GM12878 (cell line): ENCODE results near the gene LLPH. TPM values are rescaled to one million over a fixed set of nuclear protein-coding genes. Genes with fewer than 3 reads are reported as not detected.
A peak's percentile ranks its signal among the peaks of the same experiment; 100 is the strongest.

Experiments
- BCL3 ChIP-seq: IDR thresholded peaks from 2 replicates; pipeline ENCODE4 v1.6.1; 2011; ENCODE audit warnings: borderline replicate concordance, low read depth, mild to moderate bottlenecking, moderate library complexity, low read length; ENCODE audit not compliant: insufficient read depth, poor library complexity, severe bottlenecking
- CHD4 ChIP-seq: fragments of 200-600 bp; sonication (generic); IDR thresholded peaks from 2 replicates; pipeline ENCODE4 v1.6.1; 2016; ENCODE audit warnings: mild to moderate bottlenecking
- CREM ChIP-seq: IDR thresholded peaks from 2 replicates; pipeline ENCODE4 v1.6.1; 2014; ENCODE audit warnings: antibody characterized with exemption, low read depth
- EP300 ChIP-seq, 2 experiments: fragments of 150-350 bp in 1 of 2; IDR thresholded peaks; 2 replicates each; pipeline ENCODE4 v1.6.1; 2011 to 2012; ENCODE audit warnings: low read depth in 2 of 2, low read length in 2 of 2, borderline replicate concordance in 1 of 2, improper control_type of control experiment in 1 of 2, inconsistent platforms in 1 of 2; ENCODE audit not compliant: control insufficient read depth in 1 of 2
- FOS ChIP-seq: IDR thresholded peaks from 3 replicates; pipeline ENCODE4 v1.6.1; 2011; ENCODE audit warnings: borderline replicate concordance; ENCODE audit not compliant: insufficient read length; ENCODE audit errors: extremely low read depth
- FOXM1 ChIP-seq: IDR thresholded peaks from 2 replicates; pipeline ENCODE4 v1.6.1; 2012; ENCODE audit warnings: low read depth, mild to moderate bottlenecking, inconsistent platforms, low read length, moderate library complexity
- HDAC2 ChIP-seq: fragments of 200-600 bp; sonication (generic); IDR thresholded peaks from 2 replicates; pipeline ENCODE4 v1.6.1; 2017
- IKZF2 ChIP-seq, 2 experiments: fragments of 450-650 bp; IDR thresholded peaks; 2 replicates each; pipeline ENCODE4 v1.6.1; 2017; ENCODE audit warnings: mild to moderate bottlenecking in 2 of 2, moderate library complexity in 2 of 2
- MTA2 ChIP-seq: fragments of 450-650 bp; IDR thresholded peaks from 2 replicates; pipeline ENCODE4 v1.6.1; 2016; ENCODE audit warnings: low read depth, mild to moderate bottlenecking, moderate library complexity
- RUNX3 ChIP-seq: IDR thresholded peaks from 2 replicates; pipeline ENCODE4 v1.6.1; 2012; ENCODE audit warnings: low read length, inconsistent platforms
- SPI1 ChIP-seq: IDR thresholded peaks from 2 replicates; pipeline ENCODE4 v1.6.1; 2011; ENCODE audit warnings: low read depth, mild to moderate bottlenecking, low read length, moderate library complexity, borderline replicate concordance; ENCODE audit not compliant: insufficient read depth
- STAT3 ChIP-seq: IDR thresholded peaks from 2 replicates; pipeline ENCODE4 v1.6.1; 2011; ENCODE audit warnings: low read depth, low read length, improper control_type of control experiment
- YBX1 ChIP-seq: fragments of 450-650 bp; IDR thresholded peaks from 2 replicates; pipeline ENCODE4 v1.6.1; 2016; ENCODE audit warnings: antibody characterized with exemption
- ZBED1 ChIP-seq: IDR thresholded peaks from 2 replicates; pipeline ENCODE4 v1.6.1; 2016; ENCODE audit warnings: borderline replicate concordance
- polyA plus RNA-seq, 11 experiments: library from polyadenylated mRNA; depleted of rRNA in 4 of 11; unstranded in 6 of 11; stranded (reverse) in 5 of 11; fragments of >200 nt; fragmentation: Nextera tagmentation in 4 of 11; fragmentation: Illumina TruSeq in 1 of 11; extraction: Ambion mirVana in 4 of 11; extraction: Trizol in 1 of 11; gene quantifications; 1 replicate in 1 of 11; 2 replicates in 10 of 11; pipeline versions ENCODE4 v1.2.1 to v1.2.3, GENCODE V29; 2011 to 2016; ENCODE audit warnings: inconsistent platforms in 2 of 11, missing spikeins in 2 of 11, low read depth in 1 of 11
- total RNA-seq, 4 experiments: library from RNA; depleted of rRNA in 3 of 4; stranded (reverse); fragments of >200 nt in 3 of 4; fragmentation: Illumina TruSeq in 1 of 4; extraction: Trizol in 1 of 4; gene quantifications; 2 replicates each; pipeline versions ENCODE4 v1.2.1 to v1.2.3, GENCODE V29; 2013 to 2021
- TF ChIP-seq, protein P1 (sequence below): fragments of 450-650 bp; formaldehyde crosslinking; IDR thresholded peaks from 2 replicates; pipeline ENCODE4 v1.4.0; 2022; ENCODE audit warnings: mild to moderate bottlenecking, moderate library complexity
- TF ChIP-seq, protein P2 (sequence below): fragments of 450-650 bp; IDR thresholded peaks from 2 replicates; pipeline ENCODE4 v1.6.1; 2014; ENCODE audit warnings: mild to moderate bottlenecking
- TF ChIP-seq, protein P3 (sequence below): fragments of 450-650 bp; IDR thresholded peaks from 2 replicates; pipeline ENCODE4 v1.6.1; 2017; ENCODE audit warnings: mild to moderate bottlenecking, moderate library complexity

The LLPH gene
- total and polyA plus RNA-seq, 10 of the 15 experiments (the other 5 are each of a cell fraction or from before 2014, with no cell fraction given) = 15.2 to 107 (median 70.4) TPM

GRCh38 chr12:66072135-66072534 lies 58.4 kb downstream of the LLPH start (continued):
- TF ChIP-seq ZBED1 = 0 out of 2 replicates have a peak, but pooled peaks have one; percentile 7
- TF ChIP-seq, protein P1, sequence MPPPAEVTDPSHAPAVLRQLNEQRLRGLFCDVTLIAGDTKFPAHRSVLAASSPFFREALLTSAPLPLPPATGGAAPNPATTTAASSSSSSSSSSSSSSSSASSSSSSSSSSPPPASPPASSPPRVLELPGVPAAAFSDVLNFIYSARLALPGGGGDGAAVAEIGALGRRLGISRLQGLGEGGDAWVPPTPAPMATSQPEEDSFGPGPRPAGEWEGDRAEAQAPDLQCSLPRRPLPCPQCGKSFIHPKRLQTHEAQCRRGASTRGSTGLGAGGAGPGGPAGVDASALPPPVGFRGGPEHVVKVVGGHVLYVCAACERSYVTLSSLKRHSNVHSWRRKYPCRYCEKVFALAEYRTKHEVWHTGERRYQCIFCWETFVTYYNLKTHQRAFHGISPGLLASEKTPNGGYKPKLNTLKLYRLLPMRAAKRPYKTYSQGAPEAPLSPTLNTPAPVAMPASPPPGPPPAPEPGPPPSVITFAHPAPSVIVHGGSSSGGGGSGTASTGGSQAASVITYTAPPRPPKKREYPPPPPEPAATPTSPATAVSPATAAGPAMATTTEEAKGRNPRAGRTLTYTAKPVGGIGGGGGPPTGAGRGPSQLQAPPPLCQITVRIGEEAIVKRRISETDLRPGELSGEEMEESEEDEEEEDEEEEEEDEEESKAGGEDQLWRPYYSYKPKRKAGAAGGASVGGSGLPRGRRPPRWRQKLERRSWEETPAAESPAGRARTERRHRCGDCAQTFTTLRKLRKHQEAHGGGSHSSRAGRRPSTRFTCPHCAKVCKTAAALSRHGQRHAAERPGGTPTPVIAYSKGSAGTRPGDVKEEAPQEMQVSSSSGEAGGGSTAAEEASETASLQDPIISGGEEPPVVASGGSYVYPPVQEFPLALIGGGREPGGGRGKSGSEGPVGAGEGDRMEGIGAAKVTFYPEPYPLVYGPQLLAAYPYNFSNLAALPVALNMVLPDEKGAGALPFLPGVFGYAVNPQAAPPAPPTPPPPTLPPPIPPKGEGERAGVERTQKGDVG (CRISPR knock-in tag) = no peak
- 0 out of 4 replicates have a peak, but pooled peaks have one; percentile 32 to 37 for TF ChIP-seq EP300 (IDR thresholded peaks at IDR 0.05; ENCODE audit: borderline replicate concordance in 1 of 2, control insufficient read depth in 1 of 2, low read depth in 2 of 2, low read length in 2 of 2)
- TF ChIP-seq RUNX3 = 0 out of 2 replicates have a peak, but pooled peaks have one; percentile 10
- TF ChIP-seq YBX1 = no peak
- 0 out of 2 replicates have a peak, but pooled peaks have one; percentile 48 for TF ChIP-seq MTA2
- TF ChIP-seq CREM = 0 out of 2 replicates have a peak, but pooled peaks have one; percentile 10
- TF ChIP-seq SPI1 = peak; percentile 29; the same call in 1 of the 2 replicates
- no peak for TF ChIP-seq FOS
- TF ChIP-seq, protein P2, sequence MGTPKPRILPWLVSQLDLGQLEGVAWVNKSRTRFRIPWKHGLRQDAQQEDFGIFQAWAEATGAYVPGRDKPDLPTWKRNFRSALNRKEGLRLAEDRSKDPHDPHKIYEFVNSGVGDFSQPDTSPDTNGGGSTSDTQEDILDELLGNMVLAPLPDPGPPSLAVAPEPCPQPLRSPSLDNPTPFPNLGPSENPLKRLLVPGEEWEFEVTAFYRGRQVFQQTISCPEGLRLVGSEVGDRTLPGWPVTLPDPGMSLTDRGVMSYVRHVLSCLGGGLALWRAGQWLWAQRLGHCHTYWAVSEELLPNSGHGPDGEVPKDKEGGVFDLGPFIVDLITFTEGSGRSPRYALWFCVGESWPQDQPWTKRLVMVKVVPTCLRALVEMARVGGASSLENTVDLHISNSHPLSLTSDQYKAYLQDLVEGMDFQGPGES = no peak
- TF ChIP-seq HDAC2 = no peak
- TF ChIP-seq IKZF2 (IDR thresholded peaks at IDR 0.05) = peak; percentile 26 to 56; a peak in 1 of 4 replicates
- TF ChIP-seq FOXM1 = 0 out of 2 replicates have a peak, but pooled peaks have one; percentile 9
- TF ChIP-seq BCL3 = peak; percentile 65
- no peak for TF ChIP-seq CHD4
- TF ChIP-seq, protein P3, sequence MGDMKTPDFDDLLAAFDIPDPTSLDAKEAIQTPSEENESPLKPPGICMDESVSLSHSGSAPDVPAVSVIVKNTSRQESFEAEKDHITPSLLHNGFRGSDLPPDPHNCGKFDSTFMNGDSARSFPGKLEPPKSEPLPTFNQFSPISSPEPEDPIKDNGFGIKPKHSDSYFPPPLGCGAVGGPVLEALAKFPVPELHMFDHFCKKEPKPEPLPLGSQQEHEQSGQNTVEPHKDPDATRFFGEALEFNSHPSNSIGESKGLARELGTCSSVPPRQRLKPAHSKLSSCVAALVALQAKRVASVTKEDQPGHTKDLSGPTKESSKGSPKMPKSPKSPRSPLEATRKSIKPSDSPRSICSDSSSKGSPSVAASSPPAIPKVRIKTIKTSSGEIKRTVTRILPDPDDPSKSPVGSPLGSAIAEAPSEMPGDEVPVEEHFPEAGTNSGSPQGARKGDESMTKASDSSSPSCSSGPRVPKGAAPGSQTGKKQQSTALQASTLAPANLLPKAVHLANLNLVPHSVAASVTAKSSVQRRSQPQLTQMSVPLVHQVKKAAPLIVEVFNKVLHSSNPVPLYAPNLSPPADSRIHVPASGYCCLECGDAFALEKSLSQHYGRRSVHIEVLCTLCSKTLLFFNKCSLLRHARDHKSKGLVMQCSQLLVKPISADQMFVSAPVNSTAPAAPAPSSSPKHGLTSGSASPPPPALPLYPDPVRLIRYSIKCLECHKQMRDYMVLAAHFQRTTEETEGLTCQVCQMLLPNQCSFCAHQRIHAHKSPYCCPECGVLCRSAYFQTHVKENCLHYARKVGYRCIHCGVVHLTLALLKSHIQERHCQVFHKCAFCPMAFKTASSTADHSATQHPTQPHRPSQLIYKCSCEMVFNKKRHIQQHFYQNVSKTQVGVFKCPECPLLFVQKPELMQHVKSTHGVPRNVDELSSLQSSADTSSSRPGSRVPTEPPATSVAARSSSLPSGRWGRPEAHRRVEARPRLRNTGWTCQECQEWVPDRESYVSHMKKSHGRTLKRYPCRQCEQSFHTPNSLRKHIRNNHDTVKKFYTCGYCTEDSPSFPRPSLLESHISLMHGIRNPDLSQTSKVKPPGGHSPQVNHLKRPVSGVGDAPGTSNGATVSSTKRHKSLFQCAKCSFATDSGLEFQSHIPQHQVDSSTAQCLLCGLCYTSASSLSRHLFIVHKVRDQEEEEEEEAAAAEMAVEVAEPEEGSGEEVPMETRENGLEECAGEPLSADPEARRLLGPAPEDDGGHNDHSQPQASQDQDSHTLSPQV = 0 out of 2 replicates have a peak, but pooled peaks have one; percentile 39
- peak; percentile 47; the same call in 1 of the 2 replicates for TF ChIP-seq STAT3
